GM12875 (cell line): ENCODE measurements around the gene C2orf68.

Experiments used
- H3K4me3 ChIP-seq: one replicate; pipeline ENCODE4 v1.5.1; 2011; ENCODE audit warnings: low read depth, low read length, control low read depth
- CTCF ChIP-seq: IDR thresholded peaks from 2 replicates; pipeline ENCODE4 v1.5.1; 2011; ENCODE audit warnings: low read depth, mild to moderate bottlenecking, control low read depth, inconsistent platforms, low read length, moderate library complexity, borderline replicate concordance; ENCODE audit not compliant: insufficient read depth

The C2orf68 gene

DNA sequence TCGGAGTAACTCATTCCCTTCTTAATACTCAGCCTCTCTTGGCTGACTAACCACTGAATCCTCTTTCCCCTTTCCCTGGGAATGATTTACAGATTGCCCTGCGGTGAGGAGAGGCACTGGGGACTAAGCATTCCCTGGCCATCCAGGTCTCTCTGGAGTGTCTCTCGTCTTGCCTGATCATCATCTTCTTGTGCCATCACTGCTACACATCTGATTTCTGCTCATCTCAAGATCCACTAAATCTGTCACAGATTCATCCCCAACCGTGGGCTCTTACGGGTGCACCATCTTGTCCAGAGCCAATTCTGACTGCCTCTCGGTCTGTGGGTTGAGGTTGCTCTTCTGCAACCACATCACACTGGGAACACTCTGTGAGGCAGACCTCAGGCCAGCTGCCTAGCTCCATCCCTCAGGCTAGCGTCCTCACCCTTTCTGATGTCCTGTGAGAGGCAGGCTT is 44.1 kb upstream of the C2orf68 start:
- TF ChIP-seq CTCF = no peak
- H3K4me3 ChIP-seq = no peak overlapping the region

DNA sequence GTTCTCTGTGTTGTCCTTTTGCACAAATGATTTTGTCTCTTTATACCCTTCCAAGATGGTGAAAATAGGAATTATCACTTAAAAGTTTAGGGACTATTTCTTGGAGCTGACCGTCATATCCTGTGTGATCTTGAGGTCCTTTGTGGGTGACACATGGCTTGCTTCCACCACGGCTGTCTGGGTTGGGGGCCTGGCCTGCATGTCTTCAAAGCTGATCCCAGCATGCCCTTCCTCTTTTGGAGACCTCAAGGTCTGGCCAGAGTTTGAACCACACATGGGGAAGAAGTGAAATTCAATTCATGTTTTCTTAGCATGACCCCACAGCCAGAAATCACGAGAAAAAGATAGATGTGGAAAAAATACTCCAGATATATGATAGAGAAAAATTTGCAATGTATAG is 42.1 kb upstream of the C2orf68 start:
- H3K4me3 ChIP-seq = no peak overlapping the region
- no peak for TF ChIP-seq CTCF

- H3K4me3 ChIP-seq = no peak overlapping the region
- no peak for TF ChIP-seq CTCF
Observed at GRCh38 chr2:85652056-85652455, 40.2 kb upstream of the C2orf68 start.

GRCh38 chr2:85651097-85651496 is 39.2 kb upstream of the C2orf68 start:
- H3K4me3 ChIP-seq = no peak overlapping the region
- TF ChIP-seq CTCF = no peak

DNA sequence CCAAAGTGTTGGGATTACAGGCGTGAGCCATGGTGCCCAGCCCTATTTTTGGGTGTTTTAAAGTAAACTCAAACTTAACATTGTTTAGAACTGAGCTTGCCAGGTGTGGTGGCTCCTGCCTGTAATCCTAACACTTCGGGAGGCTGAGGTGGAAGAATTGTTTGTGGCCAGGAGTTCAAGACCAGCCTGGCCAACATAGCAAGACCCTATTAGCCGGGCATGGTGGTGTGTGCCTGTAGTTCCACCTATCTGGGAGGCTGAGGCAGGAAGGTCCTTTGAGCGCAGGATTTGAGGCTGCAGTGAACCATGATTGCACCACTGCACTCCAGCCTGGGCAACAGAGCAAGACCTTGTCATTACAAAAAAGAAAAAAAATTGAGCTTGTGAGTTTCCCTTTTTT is 38.6 kb upstream of the C2orf68 start:
- no peak overlapping the region for H3K4me3 ChIP-seq
- no peak for TF ChIP-seq CTCF

DNA sequence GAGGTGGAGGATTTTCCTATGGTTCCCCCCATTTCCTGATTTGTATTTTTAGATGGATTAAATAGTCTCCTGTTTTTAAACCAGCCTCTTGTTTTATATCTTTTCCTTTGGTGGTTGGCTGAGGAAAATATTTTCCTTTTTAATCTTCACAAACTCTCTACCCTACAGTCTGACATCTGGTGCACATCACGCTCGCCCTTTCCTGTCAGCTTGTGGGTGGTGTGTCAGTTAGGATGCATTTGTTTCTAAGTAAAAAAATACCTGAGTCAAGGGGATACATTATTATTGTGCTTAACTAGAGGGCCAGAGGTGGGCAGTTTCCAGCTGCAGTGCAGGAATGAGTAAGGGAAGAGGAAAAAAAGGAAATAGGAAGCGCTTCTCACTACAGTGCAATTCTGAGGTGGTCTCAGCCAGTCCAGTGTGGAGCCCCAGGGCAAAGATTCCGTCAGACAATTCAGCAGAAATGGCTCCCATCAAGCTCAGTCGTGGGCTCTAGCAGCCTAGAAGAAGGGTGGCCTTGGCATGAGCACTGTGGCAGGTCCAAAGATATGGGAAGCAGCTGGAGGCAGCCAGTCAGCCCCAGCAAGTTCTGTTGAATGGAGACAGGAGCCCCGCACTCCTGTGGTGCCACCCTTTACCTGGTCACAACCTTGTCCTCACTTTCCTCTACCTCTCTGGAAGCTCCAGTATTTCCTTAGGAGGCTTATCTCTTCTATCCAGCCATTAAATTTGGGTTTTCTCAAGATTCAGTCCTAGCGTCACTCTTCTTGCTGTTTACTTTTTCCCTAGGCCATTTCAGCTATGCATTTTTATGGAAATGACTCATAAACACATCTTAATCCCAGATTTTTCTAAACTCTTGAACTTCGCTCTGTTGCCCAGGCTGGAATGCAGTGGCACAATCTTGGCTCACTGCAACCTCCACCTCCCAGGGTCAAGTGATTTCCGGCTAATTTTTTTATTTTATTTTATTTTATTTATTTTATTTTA is 37.6 kb upstream of the C2orf68 start:
- no peak for TF ChIP-seq CTCF
- H3K4me3 ChIP-seq = no peak overlapping the region

GRCh38 chr2:85648619-85649018 is 36.8 kb upstream of the C2orf68 start:
- TF ChIP-seq CTCF = peak; percentile 51; the same call in 1 of the 2 replicates
- no peak overlapping the region for H3K4me3 ChIP-seq
